ENCODE data around the gene USP32.
"Not testable (repeated sequence)": the region's sequence is repeated elsewhere in the genome, so short reads cannot be mapped to it uniquely, and the experiment has no call there.

Gene USP32

DNA sequence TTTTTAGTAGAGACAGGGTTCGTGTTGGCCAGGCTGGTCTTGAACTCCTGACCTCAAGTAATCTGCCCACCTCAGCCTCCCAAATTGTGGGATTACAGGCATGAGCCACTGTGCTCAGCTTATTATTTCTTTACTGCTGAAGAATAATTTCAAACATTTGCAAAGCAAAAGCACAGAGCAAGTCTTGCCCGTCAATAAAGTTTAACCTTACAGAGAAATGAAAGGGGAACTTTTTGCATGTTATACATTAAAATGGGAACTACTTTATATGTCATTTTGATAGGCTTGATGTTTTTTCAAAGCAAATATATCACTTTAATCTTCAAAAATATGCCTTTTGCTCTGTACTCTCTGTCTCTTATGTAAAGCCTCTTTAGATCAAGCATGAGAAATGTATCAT, 173.2 kb downstream of the USP32 start:
- not testable (repeated sequence) for DNase-seq

DNA sequence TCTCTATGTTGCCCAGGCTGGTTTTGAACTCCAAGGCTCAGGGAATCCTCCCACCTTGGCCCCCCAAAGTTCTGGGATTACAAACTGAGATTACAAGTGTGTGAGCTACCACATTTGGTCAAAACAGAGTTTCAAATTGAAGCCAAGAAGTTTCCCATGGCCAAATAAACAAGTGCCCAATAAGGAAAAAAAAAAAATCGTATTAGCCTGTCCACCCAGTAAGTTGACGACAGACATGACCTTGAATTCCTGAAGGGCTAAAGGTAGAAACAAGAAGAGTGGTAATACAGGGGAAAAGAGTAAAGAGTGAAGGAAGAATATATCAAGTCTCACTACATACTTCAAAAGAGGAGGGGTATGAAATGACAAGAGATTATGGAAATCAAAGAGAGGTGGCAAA, 176.0 kb downstream of the USP32 start:
- not testable (repeated sequence) for DNase-seq

DNA sequence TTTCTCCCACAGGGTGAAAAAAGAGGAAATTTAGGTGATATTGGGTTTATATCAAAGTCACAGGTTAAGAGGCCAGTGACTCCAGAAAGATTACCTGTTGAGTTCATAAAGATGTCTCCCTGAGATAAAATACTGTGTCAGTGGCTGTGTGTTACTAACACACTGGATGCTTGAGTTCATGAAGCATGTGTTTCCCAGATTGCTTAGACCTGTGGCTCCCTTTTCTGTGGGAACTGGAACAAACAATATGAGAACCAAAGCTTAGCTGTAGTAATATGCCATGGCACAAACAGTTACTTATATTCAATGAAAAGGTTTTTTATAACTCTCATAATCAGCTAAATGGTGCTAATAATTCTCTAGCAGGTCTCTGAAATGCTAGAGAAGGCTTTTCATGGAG, 180.7 kb downstream of the USP32 start:
- DNase-seq: not testable (repeated sequence)

DNA sequence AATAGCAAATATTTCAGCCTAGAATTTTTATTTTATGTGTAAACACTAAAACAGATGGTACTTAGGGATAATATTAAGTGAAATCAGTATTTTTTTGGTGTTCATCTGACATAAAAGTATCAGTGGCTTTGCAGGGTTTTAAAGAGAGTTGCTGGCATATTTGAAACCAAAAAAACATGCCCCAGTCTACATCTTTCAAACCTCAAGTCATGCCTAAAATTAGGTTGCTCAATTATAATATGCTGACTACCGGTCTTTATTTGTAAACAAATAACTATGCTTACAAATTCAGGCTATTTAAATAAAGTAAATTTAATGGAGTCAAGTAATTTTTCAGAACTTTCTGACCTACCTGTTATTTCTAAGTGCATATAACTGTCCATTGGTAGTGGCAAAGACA, 183.6 kb downstream of the USP32 start:
- not testable (repeated sequence) for DNase-seq

DNA sequence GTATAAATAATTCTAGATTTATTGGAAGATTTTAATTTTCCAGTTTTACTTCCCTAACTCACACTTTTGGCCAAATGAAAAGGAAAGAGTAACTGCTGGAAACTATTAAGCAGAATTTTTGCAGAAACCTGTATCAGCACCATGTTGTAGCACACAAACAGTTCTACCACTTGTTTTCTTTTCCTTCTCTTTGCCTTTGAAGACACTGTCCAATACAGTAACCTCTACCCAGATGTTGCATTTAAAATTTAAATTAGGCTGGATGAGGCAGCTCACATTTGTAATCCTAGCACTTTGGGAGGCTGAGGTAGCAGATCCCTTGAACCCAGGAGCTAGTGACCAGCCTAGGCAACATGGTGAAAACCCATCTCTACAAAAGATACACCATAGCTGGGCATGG, 186.2 kb downstream of the USP32 start:
- not testable (repeated sequence) for DNase-seq

DNA sequence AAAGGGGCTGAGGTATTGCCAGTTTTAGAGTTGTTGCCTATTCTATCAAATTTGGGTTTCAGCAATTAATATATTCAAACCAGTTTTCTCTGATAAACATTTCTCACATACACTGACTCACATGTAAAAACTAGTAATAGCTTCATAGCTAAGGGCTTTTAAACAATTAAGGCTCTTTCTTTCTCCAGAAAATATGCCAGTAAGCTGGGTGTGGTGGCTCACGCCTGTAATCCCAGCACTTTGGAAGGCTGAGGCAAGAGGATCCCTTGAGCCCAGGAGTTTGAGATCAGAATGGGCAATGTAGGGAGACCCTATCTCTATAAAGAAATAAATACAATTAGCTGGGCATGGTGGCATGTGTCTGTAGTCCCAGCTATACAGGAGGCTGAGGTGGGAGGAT, 193.3 kb downstream of the USP32 start:
- DNase-seq: not testable (repeated sequence)

DNA sequence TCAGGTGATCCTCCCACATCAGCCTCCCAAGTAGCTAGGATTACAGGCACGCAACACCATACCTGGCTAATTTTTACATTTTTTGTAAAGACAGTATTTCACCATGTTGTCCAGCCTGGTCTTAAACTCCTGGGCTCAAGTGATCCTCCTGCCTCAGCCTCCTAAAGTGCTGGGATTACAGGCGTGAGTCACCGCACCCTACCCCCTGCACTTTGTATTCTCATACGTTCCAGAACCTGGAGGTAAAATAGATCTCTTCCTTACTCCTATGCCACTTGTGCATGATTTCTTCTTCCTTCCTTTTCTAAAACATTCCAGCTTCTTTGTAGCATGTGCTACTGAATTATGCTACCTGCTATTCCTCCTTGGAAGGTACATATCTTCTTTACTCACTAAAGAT, 197.8 kb downstream of the USP32 start:
- not testable (repeated sequence) for DNase-seq

DNA sequence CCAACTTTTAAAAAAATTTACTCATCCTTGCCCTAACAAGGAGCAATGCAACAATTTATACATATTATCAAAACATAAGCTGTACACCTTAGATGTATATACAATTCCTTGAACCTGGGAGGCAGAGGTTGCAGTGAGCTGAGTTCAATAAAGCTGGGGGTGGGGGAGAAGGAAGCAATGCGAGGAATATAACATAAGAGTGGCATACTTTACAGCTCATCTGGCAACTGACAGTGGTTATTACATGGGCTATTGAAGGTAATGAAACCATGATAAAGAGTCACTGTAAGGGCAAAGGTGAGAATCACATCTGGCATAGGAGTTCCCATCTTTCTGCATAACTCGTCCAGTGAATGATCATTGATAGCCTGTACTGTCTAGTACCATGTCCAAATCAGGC, 198.5 kb downstream of the USP32 start:
- DNase-seq: no peak

DNA sequence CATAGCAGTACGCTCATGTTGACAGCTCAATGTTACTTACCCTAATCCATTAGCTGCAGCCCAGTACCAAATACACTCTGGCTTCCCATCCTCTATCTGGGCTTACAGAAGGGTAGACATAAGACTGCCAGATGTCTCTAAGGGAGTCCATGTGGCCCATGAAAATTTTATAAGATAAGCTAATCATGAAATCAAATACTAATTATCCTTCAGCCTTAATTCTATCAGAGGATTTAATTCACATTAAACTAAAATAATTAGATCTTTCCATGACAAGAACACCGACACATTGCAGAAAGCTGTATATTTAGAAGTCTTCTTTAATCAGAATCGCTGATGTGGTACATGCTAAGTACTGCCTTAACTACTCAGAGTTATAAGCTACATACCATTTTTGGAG, 198.9 kb downstream of the USP32 start:
- DNase-seq: not testable (repeated sequence)

DNA sequence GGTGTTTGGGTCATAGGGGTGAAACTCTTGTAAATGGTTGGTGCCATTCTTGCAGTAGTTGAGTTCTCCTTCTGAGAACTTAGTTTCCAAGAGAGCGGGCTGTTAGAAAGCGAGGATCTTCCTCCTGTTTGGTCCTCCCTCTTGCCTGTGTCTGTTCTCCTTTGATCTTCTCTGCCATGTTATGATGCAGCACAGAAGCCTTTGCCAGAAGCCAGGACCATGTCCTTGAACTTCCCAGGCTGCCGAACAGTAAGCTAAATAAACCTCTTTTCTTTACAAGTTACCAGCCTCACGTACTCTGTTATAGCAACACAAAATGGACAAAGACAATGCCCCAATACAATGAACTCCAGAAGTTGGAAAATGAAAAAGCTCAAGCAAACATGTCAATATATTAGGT, 201.9 kb downstream of the USP32 start:
- DNase-seq: not testable (repeated sequence)

DNA sequence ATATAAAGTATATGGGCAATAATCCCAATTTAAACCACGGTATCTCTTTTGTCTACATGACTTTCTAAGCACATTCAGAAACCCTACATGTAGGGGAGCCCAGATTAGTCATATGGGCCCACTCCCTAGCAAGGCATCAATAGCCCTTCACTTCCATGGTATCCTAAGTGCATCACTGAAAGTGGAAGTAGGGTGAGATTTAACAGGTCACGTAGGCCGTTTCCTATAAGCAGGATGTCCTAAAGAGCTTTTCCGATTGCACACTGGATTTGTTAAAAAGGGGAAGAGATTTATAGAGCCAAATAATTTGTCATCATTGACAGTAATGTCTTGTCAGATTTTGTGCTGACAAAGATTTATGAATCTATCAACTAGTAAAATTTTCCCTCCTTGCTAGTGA, 203.2 kb downstream of the USP32 start:
- DNase-seq: no peak

DNA sequence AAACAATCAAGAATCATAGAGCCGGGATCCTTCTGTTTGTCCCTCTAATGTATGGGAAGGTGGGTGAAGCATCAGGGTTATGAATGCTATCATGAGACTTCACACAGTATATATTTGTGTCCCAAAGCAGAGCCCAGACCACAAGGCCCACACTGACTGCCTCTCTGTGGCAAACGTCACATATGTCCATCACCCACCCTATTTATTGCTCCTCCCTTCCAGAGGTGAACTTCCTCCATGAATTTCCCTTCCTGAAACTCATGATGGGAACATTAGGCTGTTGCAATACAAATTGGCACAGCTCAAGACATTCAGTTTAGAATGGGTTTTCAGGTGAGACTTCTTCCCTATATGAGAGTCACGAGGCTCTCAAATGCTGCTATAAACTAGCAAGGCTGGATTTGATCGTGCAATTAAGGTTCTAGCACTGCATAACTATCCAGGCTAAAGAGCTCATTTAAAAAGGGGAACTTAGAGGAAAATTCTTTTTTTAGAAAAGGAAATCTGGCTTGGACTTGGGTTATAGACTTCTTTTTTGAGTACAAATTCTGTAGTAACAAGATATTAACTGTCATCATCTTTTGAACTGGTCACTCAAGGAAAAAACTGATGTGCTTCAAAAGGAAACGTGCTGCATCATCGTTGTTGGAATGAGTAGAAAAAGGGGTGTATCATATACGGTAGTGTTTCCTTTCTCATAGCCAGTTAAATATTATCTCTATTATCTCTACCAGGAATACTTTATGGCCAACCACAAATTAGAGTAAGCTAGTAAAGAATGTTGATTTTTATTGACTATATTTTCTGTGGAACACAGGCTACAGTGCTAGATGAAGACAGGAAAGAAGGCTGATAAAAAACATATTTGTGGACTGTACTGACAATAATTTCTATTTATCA, 204.8 kb downstream of the USP32 start:
- not testable (repeated sequence) for DNase-seq

DNA sequence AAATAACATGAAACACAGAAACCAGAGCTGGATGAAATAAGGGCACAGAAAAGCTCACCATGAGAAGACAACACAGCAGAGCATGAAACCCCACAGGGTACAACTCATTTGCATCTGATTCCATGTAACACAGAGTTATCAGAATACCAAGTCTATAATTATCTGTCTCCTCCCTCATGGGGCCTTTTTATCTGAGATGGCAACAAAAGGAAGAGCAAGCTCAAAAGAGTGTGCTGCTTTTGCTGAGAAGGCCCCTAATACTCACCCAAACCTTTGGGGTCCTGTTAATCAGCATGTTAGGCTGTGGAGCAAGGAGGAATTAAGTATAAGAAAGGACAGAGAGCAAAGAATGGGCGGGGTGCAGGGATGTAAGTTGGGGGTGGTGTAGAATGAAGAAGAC, 205.6 kb downstream of the USP32 start:
- DNase-seq: not testable (repeated sequence)

DNA sequence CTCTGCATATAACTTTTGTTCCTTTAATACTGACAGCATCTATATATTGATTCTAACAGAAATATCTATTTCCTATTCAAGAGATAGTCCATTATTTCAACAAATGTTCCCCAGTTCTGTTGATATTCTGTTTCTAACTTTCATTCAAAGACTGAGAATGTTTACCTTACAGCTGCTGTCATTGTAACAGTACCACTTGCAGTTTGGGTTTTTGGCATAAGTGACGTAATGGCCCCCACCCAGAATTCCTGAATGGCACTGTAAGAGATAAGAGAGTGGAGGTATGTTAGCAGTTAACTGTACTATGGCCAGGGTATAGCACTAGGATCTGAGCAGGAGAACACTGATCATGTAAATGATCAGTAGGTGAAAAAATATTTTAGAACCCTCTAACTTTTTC, 211.6 kb downstream of the USP32 start:
- DNase-seq: not testable (repeated sequence)

DNA sequence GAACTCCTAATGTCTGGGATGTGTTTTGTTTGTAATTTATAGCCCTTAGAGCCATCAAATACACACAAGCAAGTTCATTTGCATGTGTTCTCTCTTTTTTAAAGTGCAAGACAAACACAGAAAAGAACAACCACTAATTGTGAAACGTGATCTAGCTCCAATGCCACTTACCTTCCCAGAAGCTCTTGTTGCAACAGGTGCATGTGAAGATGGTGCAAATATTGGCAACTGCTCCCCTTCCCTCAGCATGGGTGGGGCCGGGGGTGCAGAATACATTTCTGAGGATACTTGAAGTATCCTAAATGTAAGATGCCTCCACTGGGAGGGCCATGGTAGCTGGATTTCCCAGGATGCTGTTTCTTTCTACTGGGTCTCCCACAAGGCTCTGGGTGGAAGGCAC, 213.8 kb downstream of the USP32 start:
- not testable (repeated sequence) for DNase-seq

DNA sequence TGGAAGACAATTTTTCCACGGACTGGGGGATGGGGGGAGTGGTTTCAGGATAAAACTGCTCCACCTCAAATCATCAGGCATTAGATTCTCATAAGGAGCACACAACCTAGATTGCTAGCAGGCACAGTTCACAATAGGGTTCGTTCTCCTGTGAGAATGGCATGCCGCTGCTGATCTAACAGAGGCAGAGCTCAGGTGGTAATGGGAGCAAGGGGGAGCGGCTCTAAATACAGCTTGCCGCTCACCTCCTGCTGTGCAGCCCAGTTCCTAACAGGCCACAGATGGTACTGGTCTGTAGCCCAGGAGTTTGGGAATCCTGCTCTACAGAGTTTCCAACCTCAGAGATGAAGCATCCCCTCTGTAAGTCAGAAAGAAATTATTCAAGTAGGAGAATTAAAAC, 215.2 kb downstream of the USP32 start:
- not testable (repeated sequence) for DNase-seq

DNA sequence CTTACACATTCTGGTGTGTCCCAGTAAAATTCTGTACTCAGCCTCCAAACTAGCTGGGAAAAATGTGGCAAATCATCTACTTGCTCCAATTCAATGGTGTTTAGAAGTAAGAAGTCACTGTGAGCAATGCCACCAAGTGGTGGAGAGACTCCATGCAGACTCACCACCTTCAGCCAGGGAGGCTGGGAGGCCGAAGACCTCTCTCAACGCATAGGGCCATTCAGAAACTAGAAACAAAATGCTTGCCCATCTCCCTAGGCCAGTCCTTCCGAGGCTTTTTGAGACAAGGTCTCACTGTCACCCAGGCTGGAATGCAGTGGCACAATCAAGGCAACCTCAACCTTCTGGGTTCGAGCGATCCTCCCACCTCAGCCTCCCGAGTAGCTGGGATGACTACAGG, 217.2 kb downstream of the USP32 start:
- DNase-seq: not testable (repeated sequence)

DNA sequence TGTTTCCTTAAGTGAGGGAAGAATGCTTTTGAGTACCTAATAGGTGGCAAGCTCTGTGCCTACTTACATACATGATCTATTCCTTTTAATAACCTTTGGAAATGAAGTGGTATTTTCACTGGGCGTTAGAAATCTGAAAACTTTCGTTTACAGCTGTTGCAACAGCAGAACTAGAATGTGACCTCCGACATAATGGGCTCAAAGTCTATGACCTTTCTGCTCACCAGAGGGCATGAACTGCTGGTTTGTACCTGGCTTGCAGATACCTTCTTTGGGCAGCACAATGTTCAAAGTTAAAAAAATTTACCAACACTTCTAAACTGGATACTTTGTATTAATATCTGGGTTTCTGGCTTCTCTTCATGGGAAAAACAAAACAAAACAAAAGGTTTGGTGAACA, 217.9 kb downstream of the USP32 start:
- DNase-seq: no peak

DNA sequence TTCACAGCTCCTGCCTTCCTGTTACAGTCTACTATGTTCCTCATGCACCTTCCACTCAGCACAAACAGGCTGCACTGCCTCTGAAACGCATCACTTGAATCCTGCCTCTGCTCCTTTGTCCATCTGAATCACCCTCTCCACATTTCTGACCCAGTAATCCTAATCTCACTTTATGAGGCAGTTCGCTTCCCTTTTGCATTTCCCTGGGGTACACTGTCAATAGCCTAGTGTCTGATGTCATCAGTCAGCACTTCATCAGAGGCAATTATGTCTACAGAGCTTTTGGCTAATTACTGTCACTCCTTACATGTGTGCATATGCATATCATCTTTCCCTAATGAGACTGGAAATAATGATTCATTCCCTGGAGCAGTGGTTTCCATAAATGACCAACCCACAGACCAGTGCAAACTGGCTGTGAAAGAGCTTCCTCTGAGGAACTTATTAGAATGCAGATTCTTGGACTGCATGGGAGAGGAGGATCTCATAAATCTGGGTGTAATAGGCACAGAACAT, 218.6 kb downstream of the USP32 start:
- no peak for DNase-seq

DNA sequence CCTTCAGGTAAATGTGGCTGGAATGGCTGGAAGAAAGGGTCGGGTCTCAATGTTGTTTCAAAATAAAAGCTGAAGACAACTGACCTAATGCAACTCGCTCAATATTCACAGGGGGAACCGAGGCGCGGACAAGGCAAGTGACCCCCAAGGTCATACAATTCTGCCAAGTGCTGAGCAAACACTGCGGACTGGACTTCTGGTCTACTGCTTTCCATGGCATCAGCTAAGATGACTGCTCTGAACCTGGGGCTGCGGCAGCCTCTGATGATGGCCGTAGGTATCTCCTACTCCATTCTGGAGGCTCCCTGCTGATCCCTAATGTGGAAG, 220.2 kb downstream of the USP32 start:
- no peak for DNase-seq

DNA sequence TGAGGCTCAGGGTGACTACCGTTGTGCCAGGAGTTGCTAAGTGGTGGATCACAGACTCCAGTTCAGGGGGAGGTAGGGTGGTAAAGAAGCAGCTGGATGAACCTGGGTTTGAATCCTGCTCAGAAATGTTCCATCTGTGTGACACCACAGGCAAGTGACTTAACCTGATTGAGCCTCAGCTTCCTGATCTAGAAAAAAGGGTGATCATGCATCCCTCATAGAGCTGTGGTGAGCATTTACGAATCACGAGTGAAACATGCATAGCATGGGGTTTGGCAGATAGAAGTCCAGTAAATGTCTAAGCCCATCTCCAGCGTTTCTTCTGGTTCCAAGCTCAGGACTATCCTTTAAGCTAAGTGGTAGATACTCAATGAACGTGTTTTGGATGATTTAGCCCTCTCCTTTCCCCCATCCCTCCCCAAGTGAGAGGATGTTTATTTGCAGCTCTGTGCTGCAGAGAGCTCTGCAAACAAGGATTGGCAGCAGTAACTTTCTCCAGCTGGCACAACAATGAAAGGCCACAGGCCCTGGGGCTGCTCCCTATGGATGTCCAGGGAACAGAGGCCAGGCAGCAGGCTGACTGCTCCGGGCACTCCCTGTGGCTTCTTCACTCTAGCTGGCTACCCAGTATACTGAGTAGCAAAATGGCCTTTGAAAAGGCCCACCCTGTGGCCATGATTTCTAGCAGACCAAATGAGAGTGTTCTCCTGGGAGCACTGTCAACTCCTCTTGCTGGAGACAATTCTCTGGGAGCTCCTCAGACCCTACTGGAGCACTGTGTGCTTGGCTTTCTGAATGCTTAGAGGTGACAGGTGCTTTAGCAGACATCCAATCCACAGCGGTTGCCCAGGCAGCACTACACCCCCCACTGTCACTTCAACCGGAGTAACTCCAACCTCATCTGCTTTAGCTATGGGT, 220.8 kb downstream of the USP32 start:
- DNase-seq: no peak

DNA sequence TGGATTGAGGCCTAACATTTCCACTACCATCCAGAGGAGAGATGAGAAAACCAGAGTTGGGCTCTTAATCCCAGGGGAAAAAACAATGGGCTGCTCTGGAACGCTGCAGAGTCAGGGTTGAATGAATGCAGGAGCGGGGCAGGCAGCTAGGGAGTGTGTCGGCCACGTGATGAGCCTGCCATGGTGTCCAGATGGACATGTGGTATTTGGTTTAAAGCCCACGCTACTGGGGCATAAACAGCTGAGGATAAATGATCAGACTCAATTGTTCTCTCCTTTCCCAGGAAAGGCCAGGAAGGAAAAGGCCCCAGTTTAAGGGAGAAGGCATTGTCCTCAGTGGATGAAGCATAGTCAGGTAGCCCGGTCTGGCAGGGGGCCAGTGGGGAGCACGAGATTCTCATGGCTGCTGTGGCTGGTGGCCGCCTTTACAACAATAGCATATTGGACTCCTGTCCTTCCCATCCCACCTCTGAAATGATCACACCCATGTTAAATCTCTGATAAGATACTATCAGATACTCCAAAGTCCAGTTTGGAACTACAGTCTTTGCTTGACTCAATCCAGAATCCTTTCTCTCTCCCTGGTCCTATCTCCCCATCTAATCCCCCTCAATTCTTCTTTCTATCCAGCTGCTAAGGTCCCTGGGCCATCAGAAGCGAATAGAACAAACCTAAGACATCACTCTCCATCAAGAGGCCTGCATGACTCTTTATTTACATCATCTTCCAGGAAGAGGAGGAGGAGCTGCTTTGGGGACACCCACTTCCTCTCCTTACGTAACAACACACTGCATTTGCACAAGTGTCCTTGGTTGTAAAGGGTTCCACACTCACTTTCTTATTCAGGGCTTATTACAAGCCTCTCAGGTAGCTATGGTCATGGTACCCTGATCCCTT, 221.8 kb downstream of the USP32 start:
- DNase-seq: no peak

DNA sequence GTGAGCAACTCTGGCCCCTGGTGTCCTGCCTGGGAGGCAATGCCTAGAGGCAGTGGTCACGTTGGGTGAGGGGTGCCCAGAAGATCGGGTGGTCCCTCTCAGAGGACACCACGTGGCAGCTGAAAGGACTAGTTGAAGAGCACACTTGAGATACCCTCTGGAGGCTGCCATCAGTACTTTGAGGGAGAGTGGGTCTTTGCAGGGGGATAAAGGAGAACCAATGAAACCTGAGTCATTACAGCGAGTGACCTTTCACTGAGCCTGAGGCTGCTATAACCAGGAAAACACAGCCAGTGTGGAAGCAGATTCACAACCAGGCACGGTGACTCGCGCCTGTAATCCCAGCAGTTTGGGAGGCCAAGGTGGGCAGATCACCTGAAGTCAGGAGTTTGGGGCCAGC, 223.3 kb downstream of the USP32 start:
- DNase-seq: no peak

Data from activated CD4-positive, CD25-positive, alpha-beta regulatory T cell treated with anti-CD3 and anti-CD28 coated beads, Interleukin-2, amount 50 U/mL, for 72 hours (primary cell).